Measurements from ENCODE around the gene ST6GAL1. TPM values are rescaled to one million over a fixed set of nuclear protein-coding genes. Genes with fewer than 3 reads are reported as not detected.
"Not testable (repeated sequence)": the region's sequence is repeated elsewhere in the genome, so short reads cannot be mapped to it uniquely, and the experiment has no call there.

ST6GAL1 gene
- total and polyA plus RNA-seq, 7 donors, result 5.4 to 60.5 (median 10.0) TPM

- Histone ChIP-seq H3K4me3 (no peak overlapping the region), H3K27me3 (no peaks in the 10 kb centered on the region), H3K36me3 (no peaks in the 10 kb centered on the region), H3K9me3 (no peaks in the 10 kb centered on the region), H3K4me1 (no peaks in the 10 kb centered on the region), H3K27ac (peak overlapping the region in 1 of 4 donors; percentile 57)
- 95 to 97% methylated on average over 7 of the region's 7 CpGs for WGBS, 2 donors
- no peak for DNase-seq
- no peak for TF ChIP-seq CTCF (IDR thresholded peaks at IDR 0.05)
- TF ChIP-seq EP300 (IDR thresholded peaks at IDR 0.05), result no peak
- no peak for TF ChIP-seq POLR2AphosphoS5 (IDR thresholded peaks at IDR 0.05)
- no peak for TF ChIP-seq POLR2A (IDR thresholded peaks at IDR 0.05)
- intact Hi-C loops (cut with DNase I), result no loop called here
Measured at GRCh38 chr3:186951640-186952552, 21.6 kb downstream of the ST6GAL1 start.

- WGBS, 2 donors, result 59 to 81% methylated on average over 4 of the region's 4 CpGs
- intact Hi-C loops (cut with DNase I), result no loop called here
Measured at GRCh38 chr3:186953011-186953487, 22.7 kb downstream of the ST6GAL1 start.

GRCh38 chr3:186953992-186954699 lies 23.8 kb downstream of the ST6GAL1 start:
- H3K27me3 ChIP-seq; H3K4me3 ChIP-seq; H3K9me3 ChIP-seq; intact Hi-C loops (cut with DNase I); H3K36me3 ChIP-seq; H3K4me1 ChIP-seq; DNase-seq: not testable (repeated sequence)
- H3K27ac ChIP-seq, result peak overlapping the region in 1 of 4 donors; percentile 55
- WGBS, 2 donors, result 78 to 79% methylated on average over 6 of the region's 6 CpGs

More at GRCh38 chr3:186953011-186953487, 22.7 kb downstream of the ST6GAL1 start:
- no peaks in the 10 kb centered on the region for H3K4me1 ChIP-seq
- TF ChIP-seq EP300 (IDR thresholded peaks at IDR 0.05) (no peak), CTCF (IDR thresholded peaks at IDR 0.05) (no peak), POLR2AphosphoS5 (IDR thresholded peaks at IDR 0.05) (no peak), POLR2A (IDR thresholded peaks at IDR 0.05) (no peak)
- H3K4me3 ChIP-seq, result no peak overlapping the region
- no peaks in the 10 kb centered on the region for H3K36me3 ChIP-seq
- H3K27ac ChIP-seq, result peak overlapping the region in 2 of 4 donors; percentile 31 to 57
- H3K9me3 ChIP-seq, result no peaks in the 10 kb centered on the region
- H3K27me3 ChIP-seq, result no peaks in the 10 kb centered on the region
- DNase-seq, result no peak

- Histone ChIP-seq H3K27ac (no peak overlapping the region), H3K36me3 (no peaks in the 10 kb centered on the region), H3K4me3 (no peak overlapping the region), H3K4me1 (no peaks in the 10 kb centered on the region), H3K27me3 (no peaks in the 10 kb centered on the region), H3K9me3 (no peaks in the 10 kb centered on the region)
- intact Hi-C loops (cut with DNase I), result no loop called here
- no peak for DNase-seq
- no peak for TF ChIP-seq EP300 (IDR thresholded peaks at IDR 0.05)
- TF ChIP-seq POLR2A (IDR thresholded peaks at IDR 0.05), result no peak
- no peak for TF ChIP-seq CTCF (IDR thresholded peaks at IDR 0.05)
- TF ChIP-seq POLR2AphosphoS5 (IDR thresholded peaks at IDR 0.05), result no peak
- 86 to 87% methylated on average over 9 of the region's 9 CpGs for WGBS, 2 donors
Measured at GRCh38 chr3:186955898-186956696, 25.8 kb downstream of the ST6GAL1 start.
